IMR-90 (cell line): ENCODE data around the gene TSPAN17. TPM values are rescaled to one million over a fixed set of nuclear protein-coding genes. Genes with fewer than 3 reads are reported as not detected.

Experiments
- ATAC-seq: fragments of 200-7000 bp; cut with Tn5 transposase; 2 replicates; pipeline ENCODE4 v1.9.1; 2020; ENCODE audit warnings: low read depth, mild to moderate bottlenecking, moderate library complexity
- BruUV-seq: library from RNA; stranded (reverse); fragments of 400-500 nt; replicated peaks from 2 replicates; lab custom pipeline; 2021; lab: Mats Ljungman, UMichigan
- CTCF ChIA-PET: fragments of 300-600 bp; formaldehyde crosslinking; extraction: SDS; loops from one replicate; lab custom pipeline; 2021; ENCODE audit warnings: antibody characterized with exemption; lab: Yijun Ruan, JAX
- POLR2A ChIA-PET: fragments of 300-600 bp; sonication (Branson Sonifier 250); formaldehyde crosslinking; loops from one replicate; lab custom pipeline; 2022; ENCODE audit warnings: antibody characterized with exemption; ENCODE audit not compliant: unreplicated experiment; lab: Charles Lee
- DNase-seq: peaks from one replicate; pipeline ENCODE4 v3.0.0; 2013
- H2AFZ ChIP-seq: replicated peaks from 2 replicates; pipeline ENCODE3; 2013; ENCODE audit warnings: low read length, mild to moderate bottlenecking; ENCODE audit not compliant: poor library complexity
- H2AK5ac ChIP-seq: 2 replicates; pipeline ENCODE4 v1.6.1; 2013; ENCODE audit warnings: low read depth, low read length, inconsistent platforms
- H2AK9ac ChIP-seq: replicated peaks from 2 replicates; pipeline ENCODE3; 2013; ENCODE audit warnings: mild to moderate bottlenecking, low read depth, low read length, moderate library complexity; ENCODE audit not compliant: poor library complexity
- H2BK120ac ChIP-seq: 2 replicates; pipeline ENCODE4 v1.6.1; 2013; ENCODE audit warnings: low read depth, low read length, inconsistent platforms
- H2BK15ac ChIP-seq: 3 replicates; pipeline ENCODE4 v1.6.1; 2013; ENCODE audit warnings: low read depth, low read length, inconsistent platforms
- H2BK20ac ChIP-seq: 2 replicates; pipeline ENCODE4 v1.6.1; 2013; ENCODE audit warnings: low read depth, mild to moderate bottlenecking, inconsistent platforms, low read length, moderate library complexity
- H2BK5ac ChIP-seq: 2 replicates; pipeline ENCODE4 v1.6.1; 2013; ENCODE audit warnings: mild to moderate bottlenecking, low read depth, low read length, inconsistent platforms; ENCODE audit not compliant: poor library complexity, severe bottlenecking
- H3K14ac ChIP-seq: replicated peaks from 2 replicates; pipeline ENCODE4 v1.6.1; 2013; ENCODE audit warnings: low read depth, low read length, inconsistent platforms
- H3K18ac ChIP-seq: 2 replicates; pipeline ENCODE4 v1.6.1; 2013; ENCODE audit warnings: low read depth, low read length, control low read depth
- H3K23ac ChIP-seq: 2 replicates; pipeline ENCODE4 v1.6.1; 2013; ENCODE audit warnings: low read depth, low read length, inconsistent platforms
- H3K27ac ChIP-seq: 2 replicates; pipeline ENCODE4 v1.5.1; 2013; ENCODE audit warnings: mild to moderate bottlenecking, control low read depth, low read length; ENCODE audit not compliant: insufficient read depth
- H3K27me3 ChIP-seq: 2 replicates; pipeline ENCODE4 v1.6.1; 2013; ENCODE audit warnings: low read length; ENCODE audit not compliant: control insufficient read depth, insufficient read depth
- H3K36me3 ChIP-seq: 2 replicates; pipeline ENCODE4 v1.6.1; 2013; ENCODE audit warnings: low read length, mixed read lengths; ENCODE audit not compliant: control insufficient read depth, insufficient read depth
- H3K4ac ChIP-seq: 2 replicates; pipeline ENCODE4 v1.6.1; 2013; ENCODE audit warnings: low read depth, low read length, inconsistent platforms
- H3K4me1 ChIP-seq: 2 replicates; pipeline ENCODE4 v1.6.1; 2013; ENCODE audit warnings: low read length, mixed read lengths; ENCODE audit not compliant: control insufficient read depth, insufficient read depth
- H3K4me2 ChIP-seq: 2 replicates; pipeline ENCODE4 v1.6.1; 2013; ENCODE audit warnings: low read depth, mild to moderate bottlenecking, control low read depth, low read length, moderate library complexity
- H3K4me3 ChIP-seq: 2 replicates; pipeline ENCODE4 v1.5.1; 2013; ENCODE audit warnings: low read depth, mild to moderate bottlenecking, control low read depth, low read length, moderate library complexity; ENCODE audit not compliant: insufficient read depth
- H3K56ac ChIP-seq: 2 replicates; pipeline ENCODE4 v1.6.1; 2013; ENCODE audit warnings: low read length, inconsistent platforms; ENCODE audit not compliant: insufficient read depth; ENCODE audit errors: extremely low read depth
- H3K79me1 ChIP-seq, 2 experiments: 2 replicates each; pipeline ENCODE4 v1.6.1; 2013; ENCODE audit warnings: low read length in 2 of 2, inconsistent platforms in 1 of 2, low read depth in 1 of 2
- H3K9ac ChIP-seq: 2 replicates; pipeline ENCODE4 v1.6.1; 2013; ENCODE audit warnings: low read depth, low read length, control low read depth
- H3K9me1 ChIP-seq: 2 replicates; pipeline ENCODE4 v1.6.1; 2013; ENCODE audit warnings: low read length, inconsistent platforms; ENCODE audit not compliant: insufficient read depth
- H3K9me3 ChIP-seq: 2 replicates; pipeline ENCODE4 v1.6.1; 2013; ENCODE audit warnings: low read length; ENCODE audit not compliant: control insufficient read depth, insufficient read depth
- H4K20me1 ChIP-seq: 2 replicates; pipeline ENCODE4 v1.6.1; 2013; ENCODE audit warnings: low read length, inconsistent platforms; ENCODE audit not compliant: insufficient read depth
- H4K5ac ChIP-seq: 2 replicates; pipeline ENCODE4 v1.6.1; 2013; ENCODE audit warnings: mild to moderate bottlenecking, low read depth, low read length, control low read depth
- H4K8ac ChIP-seq, 2 experiments: 2 replicates each; pipeline ENCODE4 v1.6.1; 2013; ENCODE audit warnings: low read depth in 2 of 2, low read length in 2 of 2, control low read depth in 1 of 2, inconsistent platforms in 1 of 2
- H4K91ac ChIP-seq: 2 replicates; pipeline ENCODE4 v1.6.1; 2013; ENCODE audit warnings: low read depth, low read length, inconsistent platforms; ENCODE audit not compliant: insufficient read depth
- BHLHE40 ChIP-seq: fragments of 150-350 bp; IDR thresholded peaks from 2 replicates; pipeline ENCODE4 v1.6.1; 2016; ENCODE audit warnings: mild to moderate bottlenecking, low read depth, low read length
- CEBPB ChIP-seq: IDR thresholded peaks from 2 replicates; pipeline ENCODE4 v1.6.1; 2012; ENCODE audit warnings: low read depth, low read length, improper control_type of control experiment
- FOS ChIP-seq: fragments of 150-350 bp; IDR thresholded peaks from 2 replicates; pipeline ENCODE4 v1.6.1; 2016; ENCODE audit warnings: low read depth, low read length
- MAFK ChIP-seq: IDR thresholded peaks from 2 replicates; pipeline ENCODE4 v1.6.1; 2012; ENCODE audit warnings: low read depth, low read length, improper control_type of control experiment
- MAZ ChIP-seq: IDR thresholded peaks from 2 replicates; pipeline ENCODE4 v1.6.1; 2012; ENCODE audit warnings: low read depth, mild to moderate bottlenecking, low read length, improper control_type of control experiment, moderate library complexity, borderline replicate concordance
- RFX5 ChIP-seq: IDR thresholded peaks from 2 replicates; pipeline ENCODE4 v1.8.0; 2012; ENCODE audit warnings: low read depth, mild to moderate bottlenecking, low read length, moderate library complexity
- WGBS, 2 experiments: methylation state at CpG; one replicate each; pipeline versions ENCODE4 v1.1.5 to v1.1.7; 2013; ENCODE audit warnings: missing lambda C conversion rate in 2 of 2; ENCODE audit not compliant: insufficient read length in 1 of 2; ENCODE audit errors: extremely low coverage in 2 of 2; 5-methylcytosine and 5-hydroxymethylcytosine counted together
- dilution Hi-C: fragments of 300-500 bp; cut with HindIII; formaldehyde crosslinking; loops from one replicate; pipeline ENCODE4 v1.14.3; 2018; ENCODE audit warnings: low sequenced_read_pairs; ENCODE audit not compliant: unreplicated experiment
- in situ Hi-C: fragments of 300-500 bp; cut with MboI; formaldehyde crosslinking; loops from 3 replicates; pipeline ENCODE4 v1.14.3; 2019; ENCODE audit warnings: low sequenced_read_pairs, inconsistent platforms, mixed read lengths
- intact Hi-C: fragments of 100-400 bp; cut with micrococcal nuclease; formaldehyde crosslinking; loops from 2 replicates; pipeline ENCODE4 v1.10.0; 2022
- polyA plus RNA-seq, 3 experiments: library from polyadenylated mRNA; depleted of rRNA; stranded (reverse); fragments of >200 nt; gene quantifications; 2 replicates each; pipeline ENCODE4 v1.2.3, GENCODE V29; 2012; ENCODE audit warnings: low replicate concordance in 1 of 3
- total RNA-seq: library from RNA; depleted of rRNA; stranded (reverse); fragments of >200 nt; gene quantifications from 2 replicates; pipeline ENCODE4 v1.2.3, GENCODE V29; 2012
- TF ChIP-seq, protein P1 (sequence below): fragments of 150-350 bp; IDR thresholded peaks from 2 replicates; pipeline ENCODE4 v1.6.1; 2017; ENCODE audit warnings: mild to moderate bottlenecking, antibody characterized with exemption, low read length, low read depth

Gene TSPAN17
- total and polyA plus RNA-seq, 2 of the 4 experiments (the other 2 are of a cell fraction): 34.2 to 41.6 TPM

DNA sequence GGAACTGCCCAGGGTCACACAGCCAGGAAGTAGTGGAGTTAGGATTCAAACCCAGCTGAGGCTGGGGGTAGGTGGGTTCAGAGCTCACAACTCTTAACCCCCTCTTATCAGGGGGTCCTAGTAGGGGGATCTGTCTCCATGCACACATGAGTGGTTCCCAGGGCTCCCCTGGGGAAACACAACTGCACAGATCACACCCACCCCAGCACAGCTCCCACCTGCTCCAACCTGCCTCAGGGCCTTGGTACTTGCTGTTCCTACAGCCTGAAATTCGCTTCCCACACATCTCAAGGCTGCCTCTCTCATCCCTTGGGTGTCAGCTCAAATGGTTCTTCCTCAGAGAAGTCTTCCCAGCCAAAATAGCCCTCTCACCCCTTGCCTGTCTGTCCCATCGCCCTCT is 21.8 kb upstream of the TSPAN17 start:
- no peak overlapping the region for H3K4ac ChIP-seq
- H3K27ac ChIP-seq: no peak overlapping the region
- H2BK20ac ChIP-seq: no peak overlapping the region
- DNase-seq (no peak), ATAC-seq (no peak)
- H3K27me3 ChIP-seq: peaks cover 64% of the 10 kb centered on the region
- H2BK120ac ChIP-seq: no peak overlapping the region
- 63% methylated on average over 2 of the region's 2 CpGs; no CpG with 5 or more reads in 1 of the 2 experiments for WGBS, 2 experiments
- H3K4me1 ChIP-seq: peaks cover 3% of the 10 kb centered on the region; the same call in 1 of the 2 replicates
- no peaks in the 10 kb centered on the region for H3K79me1 ChIP-seq
- in situ Hi-C loops: loop anchor here (10.0 kb wide), 1 partner anchor 51 kb away; no protein-coding TSS in a partner anchor
- H4K20me1 ChIP-seq: no peaks in the 10 kb centered on the region; the same call in 1 of the 2 replicates
- no peaks in the 10 kb centered on the region for H3K9me1 ChIP-seq
- no peak overlapping the region for H2AK5ac ChIP-seq
- H3K14ac ChIP-seq: no peak overlapping the region
- H3K9ac ChIP-seq: no peak overlapping the region
- H3K9me3 ChIP-seq: no peaks in the 10 kb centered on the region
- POLR2A ChIA-PET: no interaction called here
- dilution Hi-C loops: no loop called here
- H4K8ac ChIP-seq: no peak overlapping the region
- H4K91ac ChIP-seq: no peak overlapping the region
- H3K4me3 ChIP-seq: no peak overlapping the region
- intact Hi-C loops: no loop called here
- no peak overlapping the region for H2BK15ac ChIP-seq
- H2AFZ ChIP-seq: no peak overlapping the region
- no peak overlapping the region for H2BK5ac ChIP-seq
- H3K56ac ChIP-seq: no peak overlapping the region
- H3K36me3 ChIP-seq: no peaks in the 10 kb centered on the region
- TF ChIP-seq RFX5: no peak
- TF ChIP-seq, protein P1, sequence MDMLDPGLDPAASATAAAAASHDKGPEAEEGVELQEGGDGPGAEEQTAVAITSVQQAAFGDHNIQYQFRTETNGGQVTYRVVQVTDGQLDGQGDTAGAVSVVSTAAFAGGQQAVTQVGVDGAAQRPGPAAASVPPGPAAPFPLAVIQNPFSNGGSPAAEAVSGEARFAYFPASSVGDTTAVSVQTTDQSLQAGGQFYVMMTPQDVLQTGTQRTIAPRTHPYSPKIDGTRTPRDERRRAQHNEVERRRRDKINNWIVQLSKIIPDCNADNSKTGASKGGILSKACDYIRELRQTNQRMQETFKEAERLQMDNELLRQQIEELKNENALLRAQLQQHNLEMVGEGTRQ: no peak
- no peak for TF ChIP-seq FOS
- TF ChIP-seq CEBPB: no peak
- no peak for TF ChIP-seq MAFK
- TF ChIP-seq BHLHE40: no peak
- TF ChIP-seq MAZ: no peak
- H4K5ac ChIP-seq: no peak overlapping the region
- H3K4me2 ChIP-seq: no peak overlapping the region
- peak overlapping the region; percentile 55 for H2AK9ac ChIP-seq
- no peak overlapping the region for H3K23ac ChIP-seq
- CTCF ChIA-PET: no interaction called here
- no TSS peak for BruUV-seq
- no peak overlapping the region for H3K18ac ChIP-seq
